Neural cell (in vitro differentiated cells): Measurements from ENCODE around the gene SLC35B1. TPM values are rescaled to one million over a fixed set of nuclear protein-coding genes. Genes with fewer than 3 reads are reported as not detected.

Experiments
- H2AFZ ChIP-seq: fragments of 200-600, 300-800 bp; sonication (generic), shearing (Covaris generic); 2 replicates; pipeline ENCODE4 v1.6.0; 2014; ENCODE audit warnings: low read depth, mild to moderate bottlenecking, antibody characterized with exemption, low read length, moderate library complexity
- H3F3A ChIP-seq: fragments of 200-600 bp; shearing (Covaris generic); 2 replicates; pipeline ENCODE4 v1.6.1; 2016; ENCODE audit warnings: mild to moderate bottlenecking, moderate library complexity, mixed read lengths, antibody characterized with exemption, low read length; ENCODE audit not compliant: insufficient read depth, poor library complexity, severe bottlenecking
- H3K27ac ChIP-seq: fragments of 200-600, 300-800 bp; sonication (generic), shearing (Covaris generic); 2 replicates; pipeline ENCODE4 v1.5.1; 2014; ENCODE audit warnings: mild to moderate bottlenecking, low read length, moderate library complexity
- H3K27me3 ChIP-seq: fragments of 300-800, 200-600 bp; sonication (generic), shearing (Covaris generic); 2 replicates; pipeline ENCODE4 v1.6.0; 2014; ENCODE audit warnings: mild to moderate bottlenecking, low read depth, low read length, moderate library complexity; ENCODE audit not compliant: insufficient read depth
- H3K36me3 ChIP-seq: fragments of 300-800, 200-600 bp; sonication (generic), shearing (Covaris generic); 2 replicates; pipeline ENCODE4 v1.5.1; 2014; ENCODE audit warnings: mild to moderate bottlenecking, antibody characterized with exemption, low read length, moderate library complexity; ENCODE audit not compliant: insufficient read depth
- H3K4me2 ChIP-seq: fragments of 300-800, 200-600 bp; sonication (generic), shearing (Covaris generic); 2 replicates; pipeline ENCODE4 v1.6.0; 2014; ENCODE audit warnings: mild to moderate bottlenecking, low read length
- H3K4me3 ChIP-seq: fragments of 300-800, 200-600 bp; sonication (generic), shearing (Covaris generic); 2 replicates; pipeline ENCODE4 v1.5.1; 2014; ENCODE audit warnings: mild to moderate bottlenecking, low read length, moderate library complexity
- H3K79me2 ChIP-seq: fragments of 200-600 bp; shearing (Covaris generic); replicated peaks from 2 replicates; pipeline ENCODE4 v1.6.0; 2014; ENCODE audit warnings: mild to moderate bottlenecking, low read length, moderate library complexity; ENCODE audit not compliant: insufficient read depth
- H3K9ac ChIP-seq: fragments of 300-800, 200-600 bp; sonication (generic), shearing (Covaris generic); 2 replicates; pipeline ENCODE4 v1.6.1; 2016; ENCODE audit warnings: mild to moderate bottlenecking, low read length, mixed read lengths
- H3K9me2 ChIP-seq: fragments of 200-600 bp; shearing (Covaris generic); 2 replicates; pipeline ENCODE4 v1.6.1; 2016; ENCODE audit warnings: mild to moderate bottlenecking, low read length, mixed read lengths; ENCODE audit not compliant: insufficient read depth
- H3K9me3 ChIP-seq: fragments of 200-600, 300-800 bp; sonication (generic), shearing (Covaris generic); 2 replicates; pipeline ENCODE4 v1.6.1; 2016; ENCODE audit warnings: mild to moderate bottlenecking, mixed run types, low read length, moderate library complexity, mixed read lengths
- H4K20me1 ChIP-seq: fragments of 200-600 bp; shearing (Covaris generic); 2 replicates; pipeline ENCODE4 v1.6.1; 2016; ENCODE audit warnings: mild to moderate bottlenecking, mixed run types; ENCODE audit not compliant: insufficient read depth
- EP300 ChIP-seq: fragments of 450-650 bp; conservative IDR thresholded peaks from 2 replicates; pipeline ENCODE4 v1.6.1; 2014; ENCODE audit warnings: antibody characterized with exemption, mild to moderate bottlenecking, moderate library complexity; ENCODE audit not compliant: poor library complexity, severe bottlenecking
- EZH2 ChIP-seq: fragments of 200-600, 300-800 bp; shearing (Covaris generic), sonication (generic); IDR thresholded peaks from 2 replicates; pipeline ENCODE4 v1.6.1; 2014; ENCODE audit warnings: antibody characterized with exemption, low read length, borderline replicate concordance, mild to moderate bottlenecking; ENCODE audit not compliant: insufficient read depth, poor library complexity, severe bottlenecking
- MXI1 ChIP-seq: fragments of 450-650 bp; conservative IDR thresholded peaks from 2 replicates; pipeline ENCODE4 v1.6.1; 2014; ENCODE audit warnings: antibody characterized with exemption, mild to moderate bottlenecking; ENCODE audit not compliant: poor library complexity, severe bottlenecking
- POLR2AphosphoS5 ChIP-seq: IDR thresholded peaks from 2 replicates; pipeline ENCODE4 v1.6.1; 2012
- RAD21 ChIP-seq: fragments of 450-650 bp; conservative IDR thresholded peaks from 2 replicates; pipeline ENCODE4 v1.6.1; 2014; ENCODE audit warnings: antibody characterized with exemption, mild to moderate bottlenecking, moderate library complexity
- SMC3 ChIP-seq: fragments of 450-650 bp; conservative IDR thresholded peaks from 2 replicates; pipeline ENCODE4 v1.6.1; 2014; ENCODE audit warnings: antibody characterized with exemption, mild to moderate bottlenecking, moderate library complexity; ENCODE audit not compliant: poor library complexity
- TAF1 ChIP-seq: IDR thresholded peaks from 2 replicates; pipeline ENCODE4 v1.6.1; 2012; ENCODE audit warnings: low read depth
- polyA plus RNA-seq: library from polyadenylated mRNA; depleted of rRNA; stranded (reverse); fragments of >200 nt; gene quantifications from 2 replicates; pipeline ENCODE4 v1.2.3, GENCODE V29; 2014
- TF ChIP-seq, protein P1 (sequence below): IDR thresholded peaks from 2 replicates; pipeline ENCODE4 v1.6.1; 2012; ENCODE audit warnings: borderline replicate concordance

The SLC35B1 gene
- polyA plus RNA-seq, 1 donor from 2014 or later, result 120 TPM

- Histone ChIP-seq H4K20me1 (no peaks in the 10 kb centered on the region), H3K9ac (no peak overlapping the region), H3K9me3 (no peaks in the 10 kb centered on the region), H3K9me2 (no peaks in the 10 kb centered on the region), H3K79me2 (peaks cover 3% of the 10 kb centered on the region), H3K36me3 (no peaks in the 10 kb centered on the region), H3K27me3 (no peaks in the 10 kb centered on the region), H3F3A (no peaks in the 10 kb centered on the region), H3K4me2 (no peak overlapping the region), H3K27ac (no peak overlapping the region), H2AFZ (no peak overlapping the region), H3K4me3 (no peak overlapping the region)
- TF ChIP-seq RAD21 (no peak), POLR2AphosphoS5 (no peak), EP300 (no peak)
- TF ChIP-seq, protein P1, sequence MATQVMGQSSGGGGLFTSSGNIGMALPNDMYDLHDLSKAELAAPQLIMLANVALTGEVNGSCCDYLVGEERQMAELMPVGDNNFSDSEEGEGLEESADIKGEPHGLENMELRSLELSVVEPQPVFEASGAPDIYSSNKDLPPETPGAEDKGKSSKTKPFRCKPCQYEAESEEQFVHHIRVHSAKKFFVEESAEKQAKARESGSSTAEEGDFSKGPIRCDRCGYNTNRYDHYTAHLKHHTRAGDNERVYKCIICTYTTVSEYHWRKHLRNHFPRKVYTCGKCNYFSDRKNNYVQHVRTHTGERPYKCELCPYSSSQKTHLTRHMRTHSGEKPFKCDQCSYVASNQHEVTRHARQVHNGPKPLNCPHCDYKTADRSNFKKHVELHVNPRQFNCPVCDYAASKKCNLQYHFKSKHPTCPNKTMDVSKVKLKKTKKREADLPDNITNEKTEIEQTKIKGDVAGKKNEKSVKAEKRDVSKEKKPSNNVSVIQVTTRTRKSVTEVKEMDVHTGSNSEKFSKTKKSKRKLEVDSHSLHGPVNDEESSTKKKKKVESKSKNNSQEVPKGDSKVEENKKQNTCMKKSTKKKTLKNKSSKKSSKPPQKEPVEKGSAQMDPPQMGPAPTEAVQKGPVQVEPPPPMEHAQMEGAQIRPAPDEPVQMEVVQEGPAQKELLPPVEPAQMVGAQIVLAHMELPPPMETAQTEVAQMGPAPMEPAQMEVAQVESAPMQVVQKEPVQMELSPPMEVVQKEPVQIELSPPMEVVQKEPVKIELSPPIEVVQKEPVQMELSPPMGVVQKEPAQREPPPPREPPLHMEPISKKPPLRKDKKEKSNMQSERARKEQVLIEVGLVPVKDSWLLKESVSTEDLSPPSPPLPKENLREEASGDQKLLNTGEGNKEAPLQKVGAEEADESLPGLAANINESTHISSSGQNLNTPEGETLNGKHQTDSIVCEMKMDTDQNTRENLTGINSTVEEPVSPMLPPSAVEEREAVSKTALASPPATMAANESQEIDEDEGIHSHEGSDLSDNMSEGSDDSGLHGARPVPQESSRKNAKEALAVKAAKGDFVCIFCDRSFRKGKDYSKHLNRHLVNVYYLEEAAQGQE, result no peak
Observed at GRCh38 chr17:49741692-49742076, 33.9 kb upstream of the SLC35B1 start.

GRCh38 chr17:49741009-49741691 is 33.4 kb upstream of the SLC35B1 start:
- no peak overlapping the region for H3K27ac ChIP-seq
- no peak overlapping the region for H3K9ac ChIP-seq
- H4K20me1 ChIP-seq, result no peaks in the 10 kb centered on the region
- H3K36me3 ChIP-seq, result no peaks in the 10 kb centered on the region
- H3K9me2 ChIP-seq, result no peaks in the 10 kb centered on the region
- H3F3A ChIP-seq, result no peaks in the 10 kb centered on the region
- peaks cover 3% of the 10 kb centered on the region for H3K79me2 ChIP-seq
- H3K27me3 ChIP-seq, result no peaks in the 10 kb centered on the region
- H2AFZ ChIP-seq, result no peak overlapping the region
- TF ChIP-seq MXI1 (no peak), SMC3 (no peak), TAF1 (no peak)
- H3K9me3 ChIP-seq, result no peaks in the 10 kb centered on the region
- no peak overlapping the region for H3K4me3 ChIP-seq
- H3K4me2 ChIP-seq, result no peak overlapping the region

DNA sequence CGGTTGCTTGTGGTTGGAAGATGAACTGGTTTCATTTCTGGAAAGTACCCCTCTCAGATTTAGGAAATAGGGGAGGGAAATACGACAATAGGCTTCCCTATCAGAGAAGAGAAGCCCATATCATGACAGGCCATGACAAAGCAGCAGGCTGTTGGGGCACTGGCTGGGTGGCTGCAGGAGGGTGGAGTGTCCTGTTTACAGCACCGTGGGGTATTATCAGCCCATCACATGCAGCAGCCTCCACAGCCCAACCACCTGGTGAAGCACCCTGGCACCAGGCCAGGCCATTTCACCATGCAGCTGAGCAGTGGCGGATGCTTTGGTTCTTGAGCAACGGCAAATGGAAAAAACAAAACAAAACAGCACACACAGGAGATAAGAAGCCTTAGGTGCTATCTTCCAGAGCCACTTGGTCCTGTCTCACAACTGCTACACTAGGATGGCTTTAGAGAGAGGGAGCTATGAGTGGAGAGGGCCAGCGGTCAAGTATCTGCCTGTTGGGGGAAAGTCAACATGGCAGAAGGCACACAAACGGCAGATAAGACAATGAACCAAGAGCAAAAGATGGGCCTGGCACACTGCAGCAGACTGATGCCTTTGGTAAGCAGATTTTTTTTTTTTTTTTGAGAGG is 32.0 kb upstream of the SLC35B1 start:
- H4K20me1 ChIP-seq, result no peaks in the 10 kb centered on the region
- H3K4me2 ChIP-seq, result no peak overlapping the region
- no peaks in the 10 kb centered on the region for H3K79me2 ChIP-seq
- H3K4me3 ChIP-seq, result no peak overlapping the region
- no peak overlapping the region for H3K9ac ChIP-seq
- no peaks in the 10 kb centered on the region for H3K27me3 ChIP-seq
- H3K27ac ChIP-seq, result no peak overlapping the region
- TF ChIP-seq MXI1 (no peak), EZH2 (no peak)
- TF ChIP-seq, protein P1, result no peak
- no peaks in the 10 kb centered on the region for H3F3A ChIP-seq
- no peaks in the 10 kb centered on the region for H3K9me2 ChIP-seq
- H3K9me3 ChIP-seq, result no peaks in the 10 kb centered on the region
- H3K36me3 ChIP-seq, result no peaks in the 10 kb centered on the region
- H2AFZ ChIP-seq, result no peak overlapping the region
